CD4-positive, alpha-beta T cell treated with Interleukin-4 for 4 hours (primary cell): ENCODE measurements around the gene GSTM3.
"Not testable (repeated sequence)": the region's sequence is repeated elsewhere in the genome, so short reads cannot be mapped to it uniquely, and the experiment has no call there.

ENCODE experiments used
- DNase-seq: peaks from one replicate; pipeline ENCODE4 v3.0.0-alpha.2; 2020

GSTM3 gene

GRCh38 chr1:109773900-109774485, 33.2 kb upstream of the GSTM3 start:
- no peak for DNase-seq

GRCh38 chr1:109773203-109773899, 32.5 kb upstream of the GSTM3 start:
- peak; percentile 75 for DNase-seq

DNA sequence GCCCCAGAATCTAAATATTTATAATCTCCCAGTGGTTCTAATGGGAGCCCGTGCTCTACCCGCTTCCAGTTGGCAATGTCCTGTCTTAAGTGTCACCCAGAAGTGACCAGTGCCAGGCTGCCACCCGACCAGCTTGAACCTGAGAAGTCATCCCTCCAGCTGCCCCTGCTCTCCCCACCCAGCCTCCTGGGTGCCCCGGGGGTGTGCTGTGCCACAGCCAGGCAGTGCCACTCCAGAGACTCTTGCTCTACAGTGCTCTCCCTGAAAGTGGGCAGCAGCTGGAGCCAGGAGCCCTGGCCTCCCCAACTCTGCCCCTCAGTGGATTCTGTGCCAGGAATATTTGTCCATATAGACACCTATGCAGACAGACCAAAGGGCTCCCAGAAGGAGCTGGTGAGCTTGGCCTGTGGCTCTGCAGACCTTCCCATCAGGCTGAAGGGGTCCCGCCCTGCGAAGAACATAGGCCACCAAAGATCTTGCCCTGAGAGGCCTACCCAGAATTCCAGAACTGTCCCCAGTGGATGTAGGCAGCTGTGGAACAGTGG, 31.9 kb upstream of the GSTM3 start:
- DNase-seq = no peak

DNA sequence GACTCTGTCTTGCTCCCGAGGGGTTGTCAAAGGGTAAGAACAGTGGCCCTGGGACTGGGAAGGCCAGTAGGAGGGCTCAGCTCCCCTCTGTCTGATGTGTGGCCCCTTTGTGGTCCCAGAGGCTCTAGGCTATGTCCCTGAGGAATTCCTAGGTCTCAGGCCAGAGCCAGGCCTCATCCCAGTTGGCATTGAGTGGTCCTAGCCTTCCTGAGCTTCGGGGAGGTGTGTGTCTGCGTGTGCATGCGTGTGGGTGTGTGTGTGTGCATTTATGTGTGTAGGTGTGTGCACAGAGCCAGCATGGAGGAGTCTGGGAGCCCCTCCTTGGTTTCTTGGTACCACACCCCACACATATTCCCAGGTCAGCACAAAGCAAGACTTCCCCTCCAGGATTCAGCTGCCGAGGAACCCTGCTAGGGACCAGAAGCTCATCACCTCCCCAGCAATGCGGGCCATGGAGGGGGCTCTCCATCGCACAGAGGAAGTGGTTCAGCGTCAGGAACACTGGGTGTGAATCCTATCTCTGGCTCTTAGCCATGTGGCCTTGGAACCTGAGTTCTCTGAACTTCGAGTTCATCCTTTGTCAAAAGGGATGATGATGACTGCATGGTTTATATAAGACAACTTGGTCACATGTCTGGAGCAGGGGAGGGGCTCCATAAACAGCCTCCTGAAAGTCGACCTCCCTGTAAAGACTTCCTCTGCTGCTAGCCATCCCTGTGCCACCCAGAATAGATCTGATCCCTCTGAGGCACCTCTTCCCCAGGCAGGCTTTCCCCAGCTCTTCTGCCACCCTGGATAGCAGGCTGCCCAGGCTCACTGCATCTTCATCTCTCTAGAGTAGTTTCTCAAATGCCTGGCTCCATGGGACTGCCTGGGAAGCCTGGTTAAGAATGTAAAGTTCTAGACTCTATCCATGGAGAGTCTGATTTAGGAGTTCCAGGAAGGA, 31.1 kb upstream of the GSTM3 start:
- DNase-seq = no peak

DNA sequence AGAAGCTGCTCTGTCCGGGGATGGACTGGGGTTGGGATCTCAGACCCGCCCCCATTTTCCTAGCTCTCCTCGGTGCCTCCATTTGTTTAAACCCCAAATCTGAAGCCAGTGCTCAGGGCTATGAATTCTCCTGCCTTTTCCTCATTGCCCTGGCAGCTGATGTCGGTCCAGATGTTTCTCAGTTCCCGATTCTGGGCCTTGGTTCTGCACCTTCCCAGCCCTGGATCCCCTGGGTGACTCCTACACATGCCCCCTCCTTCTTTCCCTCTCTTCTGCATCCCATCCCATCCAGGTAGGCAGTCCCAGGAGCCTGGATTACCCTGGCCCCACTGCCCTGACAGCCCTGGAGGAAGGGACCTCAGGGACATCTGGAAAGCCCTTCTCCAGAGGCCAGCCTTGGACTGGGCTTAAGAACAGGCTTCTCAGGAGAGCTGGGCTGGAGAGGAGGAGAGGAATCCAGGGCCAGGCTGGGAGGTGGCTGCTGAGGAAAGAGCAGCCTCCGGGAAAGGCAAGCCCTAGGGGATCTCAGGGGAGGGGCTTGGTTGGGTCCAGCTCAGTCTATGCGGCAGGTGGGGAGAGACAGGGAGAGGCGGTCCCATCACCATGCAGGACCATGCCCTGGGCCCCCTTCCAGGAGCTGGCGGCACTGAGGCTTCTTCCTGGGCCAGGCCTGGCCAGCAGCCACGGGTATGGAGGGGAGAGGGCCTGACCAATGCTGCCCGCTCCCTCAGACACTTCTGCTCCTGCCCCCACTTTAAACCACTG, 29.7 kb upstream of the GSTM3 start:
- no peak for DNase-seq

GRCh38 chr1:109769330-109770078, 28.7 kb upstream of the GSTM3 start:
- DNase-seq = no peak

DNA sequence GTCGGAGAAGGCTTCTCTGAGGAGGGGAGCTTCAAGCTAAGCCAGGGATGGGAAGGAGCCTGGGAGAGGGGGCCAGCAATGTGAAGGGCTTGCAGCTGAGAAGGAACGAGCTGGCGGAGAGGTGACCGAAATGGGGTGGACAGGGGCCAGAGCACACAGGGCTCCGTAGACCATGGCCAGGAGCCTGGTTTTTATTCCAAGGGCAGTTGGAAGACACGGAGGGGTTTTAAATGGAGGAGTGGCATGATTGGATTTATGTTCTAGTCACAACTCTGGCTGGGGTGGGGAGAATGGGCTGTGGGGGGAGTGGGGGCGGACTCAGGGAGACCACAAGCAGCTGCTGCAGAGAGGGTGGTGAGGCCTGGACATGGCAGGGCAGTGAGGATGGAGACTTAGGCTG, 28.0 kb upstream of the GSTM3 start:
- no peak for DNase-seq

- no peak for DNase-seq
These were observed 27.5 kb upstream of the GSTM3 start for GRCh38 chr1:109768335-109768650.

DNA sequence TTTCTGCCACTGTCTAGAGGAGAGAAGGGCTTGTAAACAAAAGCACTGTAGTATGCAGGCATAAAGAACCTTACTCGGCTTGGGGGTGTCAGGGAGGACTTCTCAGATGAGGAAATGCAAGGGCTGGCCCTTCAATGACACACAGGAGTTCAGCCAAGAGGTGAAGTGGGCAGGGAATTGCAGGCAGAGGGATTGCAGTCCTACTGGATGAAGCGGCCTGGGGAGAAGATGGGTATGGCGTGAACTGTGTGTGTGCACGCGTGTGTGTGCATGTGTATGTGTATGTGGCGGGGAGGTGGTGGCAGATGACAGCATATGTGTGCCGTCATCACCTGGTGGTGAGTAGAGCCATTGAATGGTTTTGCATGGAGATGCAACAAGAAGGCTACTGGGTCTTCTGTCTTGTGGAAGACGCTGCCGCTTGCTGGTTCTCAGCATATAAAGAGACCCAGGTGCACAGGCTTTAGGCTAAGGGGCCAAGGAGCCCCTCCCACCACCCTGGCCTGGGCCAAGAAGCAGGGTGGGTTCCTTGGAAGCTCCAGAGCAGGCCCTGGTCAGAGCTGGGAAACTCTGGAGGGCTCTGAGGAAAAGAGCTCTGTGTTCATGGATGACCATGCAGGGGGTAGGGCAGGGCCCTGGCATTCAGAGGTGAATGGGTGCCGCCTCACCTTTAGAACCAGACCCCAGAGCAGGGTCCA, 26.9 kb upstream of the GSTM3 start:
- no peak for DNase-seq

GRCh38 chr1:109766991-109767636, 26.3 kb upstream of the GSTM3 start:
- DNase-seq = not testable (repeated sequence)

DNA sequence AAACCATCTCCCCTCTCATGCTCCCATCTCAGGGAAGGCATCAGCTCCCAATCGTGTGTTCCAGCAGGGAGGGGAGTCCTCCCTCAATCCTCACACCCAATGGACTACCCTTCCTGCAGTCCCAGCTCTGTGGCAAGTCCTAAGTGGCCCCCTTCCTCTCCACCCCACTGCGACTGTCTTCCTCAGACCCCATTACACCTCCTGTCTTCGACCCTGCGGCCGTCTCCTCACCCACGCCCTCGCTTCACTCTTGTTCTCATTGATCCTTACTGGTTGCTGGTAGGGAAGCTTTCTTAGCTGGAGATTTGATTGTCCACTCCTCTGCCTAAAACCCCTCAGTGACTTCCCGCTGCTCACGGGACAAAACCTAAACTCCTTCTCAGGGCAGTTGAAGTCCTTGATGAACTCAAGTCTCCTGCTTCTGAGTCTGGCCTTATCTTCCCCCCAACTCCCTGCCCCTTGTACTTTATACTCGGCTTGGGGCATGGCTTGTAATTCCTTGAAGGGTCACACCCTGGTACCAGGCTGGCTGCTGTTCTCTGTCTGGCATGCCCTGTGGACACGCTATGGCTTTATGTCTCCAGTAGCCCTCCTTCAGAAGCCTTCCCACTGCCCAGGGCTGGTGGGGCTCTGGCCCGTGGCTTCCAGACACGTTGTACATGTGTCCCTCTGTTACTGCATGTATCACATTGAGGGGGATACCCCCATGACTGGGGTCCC, 25.2 kb upstream of the GSTM3 start:
- no peak for DNase-seq

GRCh38 chr1:109765483-109765815, 24.6 kb upstream of the GSTM3 start:
- DNase-seq = no peak

DNA sequence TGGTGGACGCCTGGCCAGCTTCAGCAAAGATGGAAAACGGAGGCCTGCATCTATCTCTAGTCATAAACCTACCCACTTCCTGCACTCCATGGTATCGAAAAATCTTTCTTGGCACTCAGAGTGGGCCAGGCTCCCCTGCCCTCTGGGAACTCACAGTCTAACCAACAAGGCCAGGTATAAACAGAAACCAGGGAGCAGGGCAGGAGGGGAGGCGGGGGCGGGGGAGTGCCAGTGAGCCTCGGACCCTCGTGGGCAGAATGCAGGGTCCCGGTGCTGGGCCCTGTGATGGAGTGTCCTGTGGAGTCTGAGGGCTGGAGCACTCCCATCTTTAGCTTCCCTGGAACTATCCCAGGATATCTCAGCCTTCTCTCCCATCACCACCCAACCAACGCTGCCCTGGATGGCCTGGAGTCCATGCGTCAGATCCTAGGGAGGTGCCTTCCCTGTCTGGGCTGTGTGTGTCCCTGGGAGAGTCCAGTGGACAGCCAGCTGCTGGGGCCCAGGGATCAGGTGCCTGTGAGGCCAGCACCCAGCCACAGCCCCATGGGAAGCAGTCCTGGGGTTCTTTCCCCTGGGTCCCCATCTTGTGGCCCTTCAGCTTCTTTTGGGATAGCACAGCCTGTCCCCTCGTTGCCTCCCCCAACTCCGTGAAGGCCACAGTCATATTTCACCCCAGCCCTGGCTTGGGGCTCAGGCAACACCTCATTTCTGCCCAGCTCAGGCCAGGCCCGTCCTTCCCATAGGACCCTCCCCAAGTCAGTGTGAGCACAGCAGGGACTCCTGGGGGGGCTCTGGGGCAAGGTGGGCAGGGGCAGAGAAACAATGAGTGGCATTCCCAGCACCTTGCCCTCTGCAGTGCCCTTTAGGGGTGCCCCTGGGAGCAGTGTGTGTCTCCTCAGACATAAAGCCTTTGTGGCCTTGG, 24.0 kb upstream of the GSTM3 start:
- DNase-seq = no peak

GRCh38 chr1:109763646-109764415, 23.0 kb upstream of the GSTM3 start, which contains the start of gene EPS8L3:
Gene EPS8L3 (minus strand): TSS chr1:109763923. CDS start chr1:109761749, 2,174 bp downstream.
- no peak for DNase-seq

DNA sequence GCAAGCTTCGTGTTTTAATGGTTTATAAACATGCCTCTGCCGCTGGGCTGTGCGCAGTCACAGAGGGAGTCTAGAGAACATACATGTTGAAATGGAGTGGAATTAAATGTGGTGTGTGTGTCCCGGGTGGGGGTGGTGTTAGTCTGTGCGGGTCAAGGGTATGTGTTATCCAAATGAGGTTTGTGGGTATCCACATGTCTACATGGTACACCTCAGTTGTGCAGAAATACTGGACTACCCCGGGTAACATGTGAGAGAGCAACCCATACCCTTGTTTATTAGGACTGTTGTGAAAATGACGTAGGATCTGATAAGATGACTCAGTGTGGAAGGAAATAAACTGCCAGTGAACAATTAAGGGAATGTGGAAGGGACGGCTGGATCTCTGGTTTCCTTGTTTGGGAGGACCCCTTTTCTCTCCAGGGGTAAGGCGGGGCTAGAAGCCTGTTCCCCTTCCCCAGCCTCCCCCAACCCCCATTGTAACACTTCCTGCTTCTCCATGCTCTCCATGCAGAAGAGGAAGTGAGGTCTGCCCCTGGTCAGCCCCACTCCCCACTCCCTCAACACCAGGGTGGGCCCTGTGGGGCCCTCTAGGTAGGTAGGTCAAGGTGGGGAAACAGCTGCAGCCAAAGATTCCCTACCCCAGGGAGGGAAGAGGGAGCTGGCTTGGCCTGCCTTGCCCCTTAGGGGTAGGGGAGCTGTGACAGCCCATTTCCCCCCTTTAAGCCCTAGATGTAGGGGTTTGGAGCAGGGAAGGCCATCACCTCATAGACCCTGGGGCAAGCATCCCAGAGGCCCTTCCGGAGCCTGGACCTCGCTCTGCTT, 22.2 kb upstream of the GSTM3 start:
- DNase-seq = no peak

GRCh38 chr1:109762039-109762585, 21.3 kb upstream of the GSTM3 start:
- no peak for DNase-seq
